Measurements from ENCODE around the gene VKORC1.
"Not testable (repeated sequence)": the region's sequence is repeated elsewhere in the genome, so short reads cannot be mapped to it uniquely, and the experiment has no call there.

VKORC1 gene

GRCh38 chr16:31094424-31095120, at the start of gene VKORC1:
Gene VKORC1, minus strand, starts transcription at chr16:31094797. Its CDS starts 68 bp downstream, at chr16:31094729.
- peak; percentile 80 for DNase-seq

DNA sequence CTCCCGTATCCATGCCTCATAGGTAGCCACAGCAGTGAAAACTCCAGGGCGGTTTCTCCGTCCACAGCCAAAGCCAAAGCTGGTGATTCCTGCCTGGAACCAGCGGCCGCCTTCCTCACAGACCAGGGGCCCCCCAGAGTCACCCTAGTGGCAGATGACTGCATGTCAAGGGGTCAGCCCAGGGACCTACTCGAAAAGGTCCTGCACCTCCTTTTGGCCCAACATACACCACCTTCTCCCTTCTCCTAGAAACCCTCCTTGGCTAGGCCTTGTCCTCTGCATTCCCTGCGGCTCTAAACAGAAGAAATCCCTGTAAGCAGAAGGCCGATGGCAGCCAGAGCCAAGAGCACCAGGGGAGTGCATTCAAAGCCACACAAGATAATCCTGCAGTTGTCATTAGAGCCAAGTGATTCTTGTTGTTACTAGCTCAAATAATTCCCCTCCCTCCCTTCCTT, 49.1 kb upstream of the VKORC1 start:
- DNase-seq: no peak

DNA sequence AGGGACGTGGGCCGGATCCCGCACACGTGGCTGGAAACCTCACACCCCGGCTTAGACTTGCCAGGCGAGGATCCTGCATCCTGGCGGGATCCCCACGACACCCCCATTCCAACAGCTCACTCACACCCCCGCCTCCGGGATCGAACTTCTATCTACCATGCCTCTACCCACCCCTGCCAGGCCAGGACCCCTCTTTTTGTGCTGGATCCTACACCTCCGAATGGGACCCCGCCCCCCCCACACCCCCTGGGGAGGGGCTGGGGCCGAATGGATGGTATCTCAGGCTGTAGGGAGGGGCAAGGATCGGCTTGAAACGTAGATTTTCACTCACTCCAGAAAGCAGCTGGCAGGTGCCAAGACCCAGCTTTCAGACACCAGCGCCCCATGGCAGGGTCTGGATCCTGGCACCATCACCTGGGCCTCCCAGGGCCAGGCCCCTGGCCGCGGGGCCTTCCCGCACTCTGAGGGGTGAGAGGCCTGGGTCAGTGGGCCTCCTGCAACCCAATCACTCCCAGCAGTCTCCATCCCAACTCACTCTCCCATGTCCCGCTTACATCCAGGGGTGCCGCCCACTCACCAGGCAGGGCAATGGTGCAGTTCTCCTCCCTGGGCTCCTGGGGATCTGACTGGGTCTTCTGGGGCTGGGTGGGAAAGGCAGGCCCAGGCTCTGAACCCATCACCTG, 48.6 kb upstream of the VKORC1 start:
- no peak for DNase-seq

GRCh38 chr16:31142109-31143010, 47.8 kb upstream of the VKORC1 start:
- peak; percentile 93 for DNase-seq

GRCh38 chr16:31141489-31142108, 47.0 kb upstream of the VKORC1 start:
- DNase-seq: no peak

- DNase-seq: not testable (repeated sequence)
Measured at GRCh38 chr16:31141071-31141469, 46.5 kb upstream of the VKORC1 start.

DNA sequence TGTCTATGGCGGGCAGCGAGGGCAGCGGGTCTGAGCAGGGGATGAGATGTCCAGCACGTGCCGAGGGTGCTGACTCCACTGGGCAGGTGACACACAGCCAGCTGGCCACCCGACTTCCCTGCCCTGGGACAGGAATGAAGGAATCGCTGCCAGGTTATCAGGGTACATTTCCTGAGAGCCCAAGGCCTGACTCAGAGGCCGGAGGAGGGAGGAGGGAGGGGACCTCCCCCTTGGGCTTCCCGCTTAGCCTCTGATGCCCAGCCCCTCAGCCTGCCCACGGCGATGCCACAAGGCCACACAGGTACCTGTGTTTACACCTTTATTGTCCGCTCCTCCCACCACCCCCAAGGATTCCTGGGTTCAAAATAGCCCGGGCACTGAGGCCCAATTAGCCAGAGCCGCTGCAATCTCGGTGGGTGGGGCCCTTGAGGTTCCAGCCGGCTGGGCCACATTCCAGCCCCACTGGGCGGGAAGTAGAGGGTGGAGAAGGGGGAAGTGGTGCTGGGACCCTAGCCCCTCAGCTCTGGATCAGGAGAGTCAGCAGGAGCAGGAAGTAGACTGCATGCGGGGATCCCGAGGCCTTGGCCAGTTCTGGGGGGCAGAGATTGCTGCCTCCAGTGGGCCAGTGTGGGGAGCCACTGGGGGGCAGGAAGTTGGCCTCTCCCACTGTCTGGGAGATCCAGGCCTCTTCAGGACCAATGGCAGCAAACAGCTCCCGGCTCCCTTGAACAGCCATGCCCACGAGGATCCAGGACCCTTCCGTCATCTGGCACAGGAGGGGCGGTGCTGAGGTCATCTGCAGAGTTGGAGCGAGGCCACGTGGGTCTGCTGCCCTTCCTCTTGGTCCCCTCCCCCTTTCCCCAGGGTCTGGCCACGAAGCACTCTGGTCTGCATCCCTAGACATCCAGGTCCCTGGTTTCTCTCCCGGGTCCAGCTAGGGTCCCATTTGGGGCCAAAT, 44.3 kb upstream of the VKORC1 start:
- DNase-seq: no peak

GRCh38 chr16:31136822-31137499, 42.4 kb upstream of the VKORC1 start:
- not testable (repeated sequence) for DNase-seq

DNA sequence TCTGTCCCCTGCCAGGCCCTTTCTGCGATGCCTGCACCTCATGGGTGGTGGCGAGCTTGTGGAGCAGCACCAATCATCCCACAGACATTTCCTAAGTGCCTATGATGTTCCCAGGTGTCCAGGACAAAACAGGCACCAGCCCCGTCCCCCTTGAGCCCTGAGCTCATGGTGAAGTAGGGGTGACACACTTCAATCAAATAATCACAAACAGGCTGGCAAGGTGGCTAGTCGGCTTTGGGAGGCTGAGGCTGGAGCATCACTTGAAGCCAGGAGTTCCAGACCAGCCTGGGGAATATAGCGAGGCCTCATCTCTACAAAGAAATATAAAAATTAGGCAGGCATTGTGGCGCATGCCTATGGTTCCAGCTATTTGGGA, 41.7 kb upstream of the VKORC1 start:
- DNase-seq: no peak

DNA sequence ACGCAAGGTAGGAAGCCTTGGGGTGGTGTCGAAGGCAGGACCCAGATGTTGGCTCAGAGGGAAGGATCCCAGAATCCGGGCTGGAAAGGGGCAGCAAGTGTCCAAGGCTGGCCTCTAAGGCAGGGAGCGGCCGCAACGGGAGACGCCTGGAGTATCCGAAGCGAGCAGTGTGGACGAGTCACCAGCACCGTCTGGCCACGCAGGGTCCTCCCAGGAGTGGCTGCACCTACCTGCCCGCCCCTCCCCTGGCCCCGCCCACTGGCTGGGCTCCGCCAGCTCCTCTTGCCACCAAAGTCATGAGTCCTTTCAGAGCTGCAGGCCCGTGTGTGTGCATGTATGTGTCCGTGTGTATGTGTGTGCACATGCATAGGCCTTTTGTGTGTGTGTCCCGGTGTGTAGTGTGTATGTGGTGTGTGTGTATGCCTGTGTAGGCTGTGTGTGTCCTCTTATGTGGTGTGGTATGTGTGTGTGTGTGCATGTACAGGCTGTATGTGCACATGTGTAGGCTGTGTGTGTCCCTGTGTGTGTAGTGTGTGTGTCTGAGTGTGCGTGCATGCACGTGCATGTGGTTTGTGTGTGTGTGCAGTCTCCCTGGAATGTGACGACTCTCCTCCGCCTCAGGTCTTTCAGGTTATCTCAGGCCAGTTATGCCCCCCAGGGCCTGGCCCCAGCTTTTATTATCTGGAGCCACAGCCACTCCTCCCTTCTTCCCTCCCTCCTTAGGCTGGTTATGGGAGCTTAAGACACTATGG, 41.1 kb upstream of the VKORC1 start, which contains the start of gene PRSS8:
Gene PRSS8, minus strand, starts transcription at position 193 of the 752 bp plus-strand sequence. CDS start 229 bp downstream, outside the sequence.
- no peak for DNase-seq

GRCh38 chr16:31134625-31135534, 40.3 kb upstream of the VKORC1 start:
- peak; percentile 6 for DNase-seq

DNA sequence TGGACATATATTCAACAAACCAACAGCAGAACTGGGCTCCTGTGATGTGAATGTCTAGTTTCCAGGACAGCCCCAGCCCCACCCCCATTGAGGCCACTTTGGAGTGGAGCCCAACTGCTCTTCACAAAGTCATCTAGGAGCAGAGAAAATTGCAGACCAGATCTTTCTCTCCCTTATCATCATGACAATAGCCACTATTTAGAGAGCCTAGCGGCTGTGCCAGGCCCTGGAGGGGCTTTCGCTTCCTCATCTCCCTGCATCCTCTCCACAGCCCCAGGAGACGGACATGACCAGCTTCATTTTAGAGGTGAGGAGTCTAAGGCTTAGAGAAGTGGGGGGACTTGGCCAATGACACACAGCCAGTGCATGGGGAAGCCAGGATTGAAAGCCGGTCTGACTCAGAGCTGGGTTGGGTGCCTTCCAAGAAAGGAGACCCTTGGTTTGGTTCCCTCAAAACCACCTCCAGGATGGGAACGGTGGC, 39.5 kb upstream of the VKORC1 start:
- DNase-seq: no peak

GRCh38 chr16:31133046-31133501, 38.5 kb upstream of the VKORC1 start:
- no peak for DNase-seq

- DNase-seq: no peak
Measured at GRCh38 chr16:31132303-31132979, 37.8 kb upstream of the VKORC1 start.

- DNase-seq: no peak
Measured at GRCh38 chr16:31131841-31132271, 37.3 kb upstream of the VKORC1 start.

DNA sequence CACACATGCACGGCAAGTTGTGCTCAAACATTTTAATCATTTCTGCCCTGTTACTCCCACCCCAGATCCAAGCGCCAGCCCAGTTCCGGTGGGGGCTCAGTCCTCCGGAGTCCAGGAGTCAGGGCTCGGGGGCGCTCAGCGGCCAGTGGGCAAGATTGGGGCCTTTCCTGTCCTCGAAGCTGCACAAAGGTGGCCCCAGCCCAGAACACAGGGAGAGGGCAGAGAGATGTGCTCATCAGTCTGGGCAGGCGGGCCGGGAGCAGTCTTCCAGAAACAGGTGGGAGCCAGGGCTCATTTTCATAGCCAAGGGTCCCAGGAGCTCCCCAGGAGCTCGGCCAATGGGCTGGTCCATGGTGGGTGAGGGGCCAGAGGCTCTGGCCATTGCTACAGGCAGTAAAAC, 36.8 kb upstream of the VKORC1 start:
- DNase-seq: no peak

DNA sequence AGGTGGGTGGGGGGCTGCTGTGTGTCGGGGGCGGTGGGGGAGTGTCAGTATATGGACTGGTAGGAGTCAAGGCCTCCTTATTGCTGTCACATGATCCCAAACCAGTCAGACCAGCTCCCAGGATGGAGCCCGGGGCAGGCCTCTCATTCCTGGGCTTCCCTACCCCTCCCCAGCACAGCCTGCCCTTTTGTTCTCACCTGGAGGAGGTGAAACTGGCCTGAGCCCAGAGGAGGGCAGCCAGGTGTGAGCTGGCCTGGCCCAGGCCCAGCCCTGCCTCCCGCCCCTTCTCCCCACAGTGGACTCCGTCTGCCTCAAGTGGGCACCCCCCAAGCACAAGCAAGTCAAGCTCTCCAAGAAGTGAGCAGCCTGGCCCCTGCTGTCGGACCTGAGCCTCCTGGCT, 36.3 kb upstream of the VKORC1 start:
- DNase-seq: no peak

DNA sequence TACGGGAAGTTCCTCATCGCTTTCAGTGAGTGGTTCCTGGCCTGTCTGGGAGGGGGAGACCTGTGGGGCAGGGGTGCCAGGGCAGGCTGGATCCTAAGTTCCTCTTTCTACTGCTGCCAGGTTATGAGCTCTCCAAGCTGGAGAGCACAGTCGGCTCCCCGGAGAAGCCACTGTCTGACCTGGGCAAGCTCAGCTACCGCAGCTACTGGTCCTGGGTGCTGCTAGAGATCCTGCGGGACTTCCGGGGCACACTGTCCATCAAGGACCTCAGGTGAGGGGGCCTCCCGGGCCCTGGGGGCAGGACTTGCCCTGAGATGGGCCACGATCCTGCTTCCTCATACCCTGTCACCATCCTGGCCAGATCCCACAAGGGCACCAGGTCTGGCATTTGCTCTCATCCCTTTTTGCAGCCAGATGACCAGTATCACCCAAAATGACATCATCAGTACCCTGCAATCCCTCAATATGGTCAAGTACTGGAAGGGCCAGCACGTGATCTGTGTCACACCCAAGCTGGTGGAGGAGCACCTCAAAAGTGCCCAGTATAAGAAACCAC, 35.8 kb upstream of the VKORC1 start:
- DNase-seq: no peak

Measured in NCI-H1694 (cell line).